CD14-positive monocyte (primary cell): ENCODE data around the gene OSBPL9. TPM values are rescaled to one million over a fixed set of nuclear protein-coding genes. Genes with fewer than 3 reads are reported as not detected.

ENCODE experiments used
- DNase-seq, 3 donors: peaks; one replicate each; pipeline ENCODE4 v3.0.0-alpha.2; 2011 to 2022
- H2AFZ ChIP-seq: 2 replicates; pipeline ENCODE4 v1.6.0; 2012; ENCODE audit warnings: mild to moderate bottlenecking, low read depth, low read length, inconsistent platforms; ENCODE audit not compliant: insufficient read depth, poor library complexity, severe bottlenecking
- H3K27ac ChIP-seq, 2 donors: 1 replicate in 1 of 2; 2 replicates in 1 of 2; pipeline ENCODE4 v1.5.1; 2012 to 2013; ENCODE audit warnings: low read length in 2 of 2, control low read depth in 1 of 2, inconsistent platforms in 1 of 2, low read depth in 1 of 2, mild to moderate bottlenecking in 1 of 2
- H3K27me3 ChIP-seq, 2 donors: one replicate each; pipeline versions ENCODE4 v1.6.0 to v1.6.1; 2011 to 2013; ENCODE audit warnings: low read length in 2 of 2; ENCODE audit not compliant: control insufficient read depth in 2 of 2, insufficient read depth in 2 of 2
- H3K36me3 ChIP-seq, 2 donors: replicated peaks in 1 of 2; 1 replicate in 1 of 2; 2 replicates in 1 of 2; pipeline versions ENCODE4 v1.5.1 to v1.6.1; 2012 to 2013; ENCODE audit warnings: low read length in 2 of 2, control low read depth in 1 of 2, inconsistent platforms in 1 of 2, mild to moderate bottlenecking in 1 of 2; ENCODE audit not compliant: insufficient read depth in 2 of 2, control insufficient read depth in 1 of 2
- H3K4me1 ChIP-seq, 2 donors: 1 replicate in 1 of 2; 2 replicates in 1 of 2; pipeline versions ENCODE4 v1.5.1 to v1.6.1; 2012 to 2013; ENCODE audit warnings: low read length in 2 of 2, control low read depth in 1 of 2, inconsistent platforms in 1 of 2, mild to moderate bottlenecking in 1 of 2, moderate library complexity in 1 of 2; ENCODE audit not compliant: insufficient read depth in 2 of 2, control insufficient read depth in 1 of 2
- H3K4me2 ChIP-seq: replicated peaks from 2 replicates; pipeline ENCODE3; 2012; ENCODE audit warnings: low read length, moderate library complexity, mild to moderate bottlenecking; ENCODE audit not compliant: poor library complexity, severe bottlenecking; ENCODE audit errors: extremely low read depth
- H3K4me3 ChIP-seq, 3 experiments: fragments of 200-600 bp in 1 of 3; sonication (generic) in 1 of 3; replicated peaks in 1 of 3; 1 replicate in 2 of 3; 2 replicates in 1 of 3; pipeline ENCODE4 v1.5.1; 2011 to 2013; ENCODE audit warnings: low read length in 3 of 3, mild to moderate bottlenecking in 3 of 3, control low read depth in 2 of 3, low read depth in 2 of 3, inconsistent platforms in 1 of 3, moderate library complexity in 1 of 3
- H3K79me2 ChIP-seq: 2 replicates; pipeline ENCODE4 v1.6.0; 2012; ENCODE audit warnings: mild to moderate bottlenecking, control low read depth, inconsistent platforms, low read length, moderate library complexity; ENCODE audit not compliant: insufficient read depth
- H3K9ac ChIP-seq: 2 replicates; pipeline ENCODE4 v1.6.0; 2017; ENCODE audit warnings: low read length, mild to moderate bottlenecking; ENCODE audit not compliant: insufficient read depth, poor library complexity, severe bottlenecking
- H3K9me3 ChIP-seq, 2 donors: replicated peaks in 1 of 2; 1 replicate in 1 of 2; 2 replicates in 1 of 2; pipeline versions ENCODE4 v1.5.1 to v1.6.1; 2012 to 2013; ENCODE audit warnings: low read length in 2 of 2, control low read depth in 1 of 2; ENCODE audit not compliant: control insufficient read depth in 1 of 2, insufficient read depth in 1 of 2
- H4K20me1 ChIP-seq: 2 replicates; pipeline ENCODE4 v1.6.0; 2012; ENCODE audit warnings: mild to moderate bottlenecking, low read length, control low read depth, moderate library complexity; ENCODE audit not compliant: insufficient read depth
- H3K27ac Mint-ChIP-seq, 7 donors: one replicate each; pipeline ENCODE4 v1.8.0; 2020; ENCODE audit warnings: mild to moderate bottlenecking in 7 of 7, mixed read lengths in 7 of 7, moderate library complexity in 6 of 7, inconsistent platforms in 2 of 7
- H3K27me3 Mint-ChIP-seq, 3 donors: one replicate each; pipeline ENCODE4 v1.8.0; 2021 to 2022; ENCODE audit warnings: low read depth in 3 of 3, mild to moderate bottlenecking in 3 of 3, mixed read lengths in 3 of 3, moderate library complexity in 3 of 3, inconsistent platforms in 1 of 3
- H3K36me3 Mint-ChIP-seq, 2 donors: one replicate each; pipeline ENCODE4 v1.8.0; 2020; ENCODE audit warnings: mixed read lengths in 2 of 2, inconsistent platforms in 1 of 2, mild to moderate bottlenecking in 1 of 2
- H3K4me1 Mint-ChIP-seq: one replicate; pipeline ENCODE4 v1.8.0; 2020; ENCODE audit warnings: mild to moderate bottlenecking, mixed read lengths
- H3K4me3 Mint-ChIP-seq, 2 donors: one replicate each; pipeline ENCODE4 v1.8.0; 2020; ENCODE audit warnings: mild to moderate bottlenecking in 2 of 2, mixed read lengths in 2 of 2, moderate library complexity in 1 of 2
- H3K9me3 Mint-ChIP-seq, 7 donors: one replicate each; pipeline ENCODE4 v1.8.0; 2020 to 2022; ENCODE audit warnings: mixed read lengths in 7 of 7, mild to moderate bottlenecking in 6 of 7, moderate library complexity in 6 of 7, inconsistent platforms in 2 of 7
- CTCF ChIP-seq: fragments of 200-600 bp; IDR thresholded peaks from one replicate; pipeline ENCODE4 v1.8.0; 2022; ENCODE audit warnings: antibody characterized with exemption, mild to moderate bottlenecking
- WGBS: methylation state at CpG from one replicate; pipeline ENCODE4 v1.1.5; 2013; ENCODE audit warnings: missing lambda C conversion rate; ENCODE audit not compliant: insufficient coverage; 5-methylcytosine and 5-hydroxymethylcytosine counted together
- intact Hi-C, 2 donors: fragments of 100-400 bp; cut with micrococcal nuclease; formaldehyde crosslinking; loops; one replicate each; pipeline versions ENCODE4 v1.15.0 to v1.15.1; 2023
- polyA plus RNA-seq, 3 donors: library from polyadenylated mRNA; depleted of rRNA in 1 of 3; unstranded in 2 of 3; stranded (reverse) in 1 of 3; fragments of 300-500 nt in 2 of 3; fragments of >200 nt in 1 of 3; fragmentation: Illumina TruSeq in 2 of 3; gene quantifications; 1 replicate in 2 of 3; 2 replicates in 1 of 3; pipeline ENCODE4 v1.2.3, GENCODE V29; 2012 to 2021

The OSBPL9 gene
- polyA plus RNA-seq, 3 donors, result 22.2 to 41.4 (median 31.3) TPM

GRCh38 chr1:51686450-51686849 is 69.6 kb downstream of the OSBPL9 start:
- Histone ChIP-seq H2AFZ (no peak overlapping the region), H4K20me1 (peaks cover 48% of the 10 kb centered on the region), H3K79me2 (peaks cover 32% of the 10 kb centered on the region), H3K36me3 (no peaks in the 10 kb centered on the region), H3K4me2 (no peak overlapping the region), H3K9ac (no peak overlapping the region), H3K4me1 (peaks cover 12 to 29% of the 10 kb centered on the region in 2 donors), H3K9me3 (no peaks in the 10 kb centered on the region), H3K27ac (no peak overlapping the region), H3K4me3 (no peak overlapping the region), H3K27me3 (no peaks in the 10 kb centered on the region)
- no peak for TF ChIP-seq CTCF
- Mint-ChIP-seq H3K4me3 (no peak overlapping the region), H3K27me3 (peaks cover 0 to 2% (median 0%) of the 10 kb centered on the region in 3 donors), H3K27ac (peak overlapping the region in 2 of 7 donors; percentile 8 to 86), H3K36me3 (peaks cover 0 to 4% of the 10 kb centered on the region in 2 donors), H3K9me3 (peaks cover 0 to 2% (median 0%) of the 10 kb centered on the region in 7 donors), H3K4me1 (peaks cover 27% of the 10 kb centered on the region)
- WGBS, result 75% methylated on average over 1 of the region's 2 CpGs
- DNase-seq, result no peak
- intact Hi-C loops, result no loop called here

GRCh38 chr1:51689075-51689440 is 72.2 kb downstream of the OSBPL9 start:
- H3K36me3 ChIP-seq, result no peaks in the 10 kb centered on the region
- H3K9ac ChIP-seq, result no peak overlapping the region
- Mint-ChIP-seq H3K4me1 (peaks cover 27% of the 10 kb centered on the region), H3K4me3 (no peak overlapping the region), H3K36me3 (peaks cover 4% of the 10 kb centered on the region in 2 donors), H3K27ac (peak overlapping the region in 4 of 7 donors; percentile 25 to 89 (median 81)), H3K27me3 (no peaks in the 10 kb centered on the region), H3K9me3 (peaks cover 0 to 2% (median 0%) of the 10 kb centered on the region in 7 donors)
- peaks cover 61% of the 10 kb centered on the region for H4K20me1 ChIP-seq
- no peak for TF ChIP-seq CTCF
- intact Hi-C loops, result no loop called here
- H3K4me3 ChIP-seq, result no peak overlapping the region
- peaks cover 12 to 29% of the 10 kb centered on the region in 2 donors for H3K4me1 ChIP-seq
- DNase-seq, result no peak
- H3K27ac ChIP-seq, result no peak overlapping the region
- no peak overlapping the region for H3K4me2 ChIP-seq
- H3K9me3 ChIP-seq, result no peaks in the 10 kb centered on the region
- no peak overlapping the region for H2AFZ ChIP-seq
- no peaks in the 10 kb centered on the region for H3K27me3 ChIP-seq
- peaks cover 42% of the 10 kb centered on the region for H3K79me2 ChIP-seq
